CD4-positive, alpha-beta T cell treated with Interleukin-4 for 1 hour (primary cell): ENCODE results near the gene TENT4B.
"Not testable (repeated sequence)": the region's sequence is repeated elsewhere in the genome, so short reads cannot be mapped to it uniquely, and the experiment has no call there.

ENCODE experiments used
- DNase-seq, 2 donors: peaks; one replicate each; pipeline ENCODE4 v3.0.0-alpha.2; 2020 to 2022

Gene TENT4B

DNA sequence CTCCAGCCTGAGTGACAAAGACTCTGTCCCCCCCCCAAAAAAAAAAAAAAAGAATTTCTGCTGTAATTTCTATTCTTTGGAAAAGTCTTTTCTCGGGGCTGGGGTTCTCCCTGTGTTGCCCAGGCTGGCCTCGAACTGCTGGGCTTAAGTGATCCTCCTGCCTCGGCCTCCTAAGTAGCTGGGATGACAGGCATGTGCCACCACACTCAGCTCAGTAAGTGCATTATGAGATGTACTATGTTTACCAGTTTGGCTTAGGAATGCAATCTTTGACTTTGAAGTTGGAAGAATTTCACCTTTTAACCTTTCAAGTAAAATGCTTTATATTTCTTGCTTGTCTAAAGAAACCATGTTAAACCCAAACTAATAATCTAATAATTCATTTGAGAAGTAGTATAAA lies 85.2 kb downstream of the TENT4B start:
- no peak for DNase-seq

DNA sequence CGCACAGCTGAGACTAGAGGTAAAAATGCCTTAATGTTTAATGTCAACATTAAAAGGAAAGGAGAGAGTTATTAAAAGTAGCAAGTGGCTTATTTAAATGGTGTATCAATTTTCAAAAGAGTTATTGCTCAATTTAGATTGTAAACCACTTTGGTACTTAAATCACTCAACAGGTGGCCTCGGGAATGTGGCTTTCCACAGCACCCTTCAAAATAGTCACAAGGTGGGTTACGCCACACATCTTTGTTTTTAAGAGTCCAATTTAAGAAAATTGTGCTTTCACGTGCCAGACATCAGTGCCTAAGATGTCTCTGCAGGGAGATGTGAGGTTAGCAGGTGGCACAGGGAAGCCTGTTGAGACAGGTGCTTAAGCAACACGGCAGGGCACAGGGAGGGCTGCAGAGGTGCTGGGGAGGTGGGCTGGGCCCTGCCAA lies 85.8 kb downstream of the TENT4B start:
- DNase-seq = no peak

DNA sequence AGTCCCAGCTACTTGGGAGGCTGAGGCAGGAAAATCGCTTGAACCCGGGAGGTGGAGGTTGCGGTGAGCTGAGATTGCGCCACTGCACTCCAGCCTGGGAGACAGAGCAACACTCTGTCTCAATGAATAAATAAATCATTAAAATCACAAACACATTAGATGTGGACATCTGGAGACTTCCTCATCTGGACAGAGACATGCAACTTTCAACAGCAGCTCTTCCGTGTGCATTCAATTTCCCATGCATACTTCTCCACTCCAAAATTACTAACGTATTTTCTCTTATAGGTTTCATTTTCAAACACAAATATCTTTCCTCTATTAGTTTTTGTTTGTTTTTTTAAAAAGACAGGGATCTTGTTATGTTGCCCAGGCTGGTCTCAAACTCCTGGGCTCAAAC lies 89.9 kb downstream of the TENT4B start:
- DNase-seq = not testable (repeated sequence)

DNA sequence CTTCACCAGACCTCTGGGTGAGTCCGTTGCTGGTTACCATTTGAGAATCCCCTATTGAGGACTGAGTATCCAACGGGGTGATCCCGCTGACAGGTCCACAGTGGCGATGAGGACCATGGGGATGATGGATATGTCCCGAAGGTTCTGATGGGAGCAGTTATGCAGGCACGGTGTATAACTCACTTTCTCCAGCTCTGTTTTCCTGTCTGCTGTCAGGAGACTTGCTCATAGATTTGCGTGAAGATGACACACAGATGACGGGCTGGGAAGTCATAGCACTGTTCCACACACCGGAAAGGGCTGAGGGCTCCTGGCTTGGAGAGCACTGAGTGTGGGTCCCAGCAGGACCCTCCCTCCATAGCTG lies 91.0 kb downstream of the TENT4B start:
- DNase-seq = no peak

DNA sequence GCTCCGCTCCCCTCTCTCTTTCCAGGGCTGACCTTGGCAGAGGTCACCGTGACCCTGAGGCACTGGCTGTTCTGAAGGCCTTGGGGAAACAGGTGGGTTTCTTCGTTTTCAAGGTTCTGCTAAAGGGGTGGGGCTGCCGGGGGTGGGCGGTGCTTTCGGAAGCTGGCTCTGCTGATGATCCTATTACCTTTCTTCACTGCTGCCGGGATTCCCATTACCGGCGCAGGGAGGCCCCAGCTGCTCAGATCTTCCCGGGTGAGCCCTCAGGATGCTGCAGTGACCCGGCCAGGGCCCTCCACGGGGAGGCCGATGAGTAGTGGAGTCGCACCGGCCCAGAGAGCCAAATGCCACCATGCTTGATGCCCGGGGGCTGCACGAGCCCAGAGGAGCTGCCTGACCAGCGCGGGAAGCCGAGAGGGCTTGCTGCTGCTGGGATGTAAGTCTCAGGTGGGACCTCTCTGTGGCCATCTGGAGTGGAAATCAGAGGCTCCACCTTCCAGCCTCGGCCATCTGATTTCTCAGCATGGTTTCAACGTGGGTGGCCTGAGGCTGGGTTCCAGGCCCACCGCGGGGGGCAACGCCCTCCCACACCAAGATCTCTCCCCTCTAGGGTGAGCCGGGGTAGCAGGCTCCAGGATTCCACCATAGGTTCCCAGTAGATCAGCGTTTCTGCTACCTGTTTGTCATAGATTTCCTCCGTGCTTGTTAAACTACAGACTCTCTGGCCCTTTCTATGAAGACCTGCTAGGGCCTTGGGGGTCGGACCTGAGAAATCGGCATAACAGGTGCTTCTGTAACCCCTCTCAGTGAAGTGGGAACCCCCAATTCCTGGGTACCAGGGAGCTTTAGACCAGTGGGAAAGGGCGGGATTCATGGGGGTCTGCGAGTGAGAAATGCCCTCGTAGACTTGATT lies 91.7 kb downstream of the TENT4B start:
- DNase-seq = no peak

DNA sequence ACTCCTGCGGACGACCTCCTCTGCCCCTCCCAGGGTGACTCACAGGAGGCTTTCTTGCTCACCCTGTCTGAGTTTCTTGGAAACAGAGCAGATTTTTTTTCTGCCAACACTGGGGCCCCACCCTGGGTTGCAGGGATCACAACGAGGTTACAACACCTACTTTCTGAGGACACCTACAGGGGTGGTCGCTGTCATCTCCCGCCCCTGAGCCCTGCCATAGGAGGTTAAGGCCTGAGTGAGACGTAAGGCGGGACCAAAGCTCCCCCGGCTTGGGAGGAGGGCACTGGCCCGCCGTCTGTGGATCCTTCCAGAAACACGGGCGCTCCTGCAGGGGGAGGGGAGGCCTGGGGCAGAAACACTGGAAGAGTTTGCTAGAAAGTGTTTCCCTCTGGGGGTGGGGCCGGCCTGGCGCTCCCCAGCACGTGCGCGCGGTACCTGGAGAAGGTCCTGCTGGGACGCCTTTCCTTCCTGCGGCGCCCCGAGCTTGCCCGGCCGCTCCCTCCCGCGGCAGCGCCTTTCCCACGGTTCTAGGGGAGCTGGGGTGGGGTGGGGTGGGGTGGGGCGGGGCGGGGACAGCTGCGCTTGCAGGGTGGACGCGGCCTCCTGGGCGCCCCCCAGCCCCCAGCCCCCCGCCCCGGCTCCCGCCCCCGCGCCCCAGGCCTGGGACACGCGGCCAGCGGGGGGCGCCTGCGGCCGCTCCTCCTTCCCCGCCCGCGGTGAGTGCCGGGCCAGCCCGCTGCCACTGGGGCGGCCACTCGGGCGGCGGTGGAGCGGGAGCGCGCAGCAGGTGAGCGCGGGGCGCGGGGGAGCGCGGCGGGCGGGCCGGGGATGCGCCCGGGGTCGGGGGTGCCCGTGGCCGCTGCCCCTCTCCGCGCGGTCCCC lies 92.6 kb downstream of the TENT4B start:
- peak; percentile 44 to 49 for DNase-seq

DNA sequence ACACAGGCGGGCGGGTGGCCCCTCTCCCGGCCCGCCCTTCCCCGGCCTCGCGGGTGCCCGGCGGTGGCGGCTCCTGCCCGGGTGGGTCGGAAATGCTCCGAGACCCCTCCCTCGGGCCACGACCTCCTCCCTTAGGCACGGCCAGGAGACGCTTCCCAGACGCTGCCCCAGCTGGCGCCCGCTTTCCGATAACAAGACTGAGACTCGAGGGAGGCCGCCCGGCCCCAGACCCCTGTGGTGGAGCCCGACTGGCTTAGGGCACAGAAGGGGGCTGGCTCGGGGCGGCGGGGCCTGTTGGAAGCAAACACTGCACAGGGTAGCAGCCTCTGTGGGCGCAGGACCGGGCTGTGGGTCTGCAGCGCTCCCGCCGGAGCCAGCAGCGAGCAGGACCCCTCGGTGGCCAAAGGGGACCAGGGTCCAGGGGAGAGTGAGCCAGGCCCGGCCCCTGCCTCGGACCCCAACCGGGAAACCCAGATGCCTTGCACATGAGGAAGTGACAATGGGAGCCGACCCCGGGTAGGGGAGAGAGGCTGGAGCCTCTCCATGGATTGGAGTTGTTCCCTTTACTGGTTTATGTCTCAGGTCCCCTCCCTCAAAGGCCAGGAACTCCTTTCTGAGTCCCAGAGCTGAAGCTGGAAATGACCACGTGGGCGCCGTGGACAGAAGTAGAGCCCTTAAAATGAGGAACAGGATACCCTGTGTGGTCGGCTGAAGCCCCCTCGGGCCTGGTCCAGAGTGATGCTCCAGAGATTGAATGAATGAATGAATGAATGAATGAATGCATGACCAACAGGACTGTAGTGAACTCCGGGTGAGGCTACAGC lies 93.4 kb downstream of the TENT4B start:
- DNase-seq = no peak

DNA sequence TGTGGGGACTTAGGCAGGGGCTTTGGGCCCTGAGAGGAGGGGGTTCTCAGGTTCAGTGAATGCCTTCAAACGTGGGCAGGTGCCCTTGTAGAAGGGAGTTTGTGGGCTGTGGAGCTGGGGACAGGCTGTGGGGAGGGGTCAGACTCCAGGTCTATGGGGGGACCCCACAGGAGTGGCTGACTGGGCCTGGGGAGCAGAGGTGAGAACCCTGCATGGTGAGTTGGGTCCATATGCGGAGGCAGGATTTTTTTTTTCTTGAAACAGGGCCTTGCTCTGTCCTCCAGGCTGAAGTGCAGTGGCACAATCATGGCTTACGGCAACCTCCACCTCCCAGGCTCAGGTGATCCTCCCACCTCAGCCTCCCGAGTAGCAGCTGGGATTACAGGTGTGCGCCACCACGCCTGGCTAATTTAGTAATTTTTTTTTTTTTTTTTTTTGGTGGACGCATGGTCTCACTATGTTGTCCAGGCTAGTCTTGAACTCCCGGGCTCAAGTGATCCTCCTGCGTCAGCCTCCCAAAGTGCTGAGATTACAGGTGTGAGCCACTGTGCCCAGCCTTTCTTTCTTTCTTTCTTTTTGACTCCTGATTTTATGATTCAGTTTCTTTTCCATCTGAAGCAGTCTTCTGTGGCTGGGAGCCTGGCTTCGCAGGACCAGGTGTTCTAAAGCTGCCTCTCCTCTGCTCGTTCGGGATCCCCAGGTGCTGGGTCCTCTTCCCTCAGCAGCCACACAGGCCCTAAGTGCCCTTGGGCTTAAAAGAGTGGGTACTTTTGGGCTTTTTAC lies 94.2 kb downstream of the TENT4B start:
- no peak for DNase-seq

DNA sequence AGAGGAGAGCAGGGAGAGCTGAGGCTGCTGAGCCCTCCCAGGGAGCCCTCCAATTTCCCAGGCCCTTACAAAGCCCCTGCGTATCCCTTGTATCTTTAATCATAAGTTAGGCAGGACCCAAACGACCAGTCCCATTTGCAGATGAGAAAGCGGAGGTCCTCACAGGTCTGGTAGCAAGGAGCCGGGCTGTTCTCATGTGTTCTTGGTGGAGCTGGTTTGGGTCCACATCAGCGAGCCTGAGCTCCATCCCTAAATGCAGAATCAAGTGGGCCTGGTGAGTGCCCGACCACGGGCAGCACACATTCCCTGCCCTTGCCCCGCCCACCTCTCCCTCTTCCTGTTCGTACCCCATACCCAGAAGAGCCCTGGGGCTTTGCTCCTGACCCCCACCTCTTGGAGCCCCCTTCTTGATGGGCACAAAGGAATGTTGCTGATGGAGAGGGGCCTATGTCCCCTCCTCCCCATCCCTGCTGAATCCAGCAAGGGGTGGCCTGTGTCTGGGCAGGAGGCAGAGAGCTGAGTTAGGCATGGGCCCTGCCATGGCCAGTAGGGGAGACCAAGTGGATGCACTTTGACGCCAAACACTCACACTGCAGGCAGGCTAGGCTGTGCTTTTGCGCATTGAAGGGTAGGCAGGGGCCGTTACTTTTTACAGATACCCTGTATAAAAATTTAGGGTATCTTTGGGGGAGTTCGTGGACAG lies 95.0 kb downstream of the TENT4B start:
- no peak for DNase-seq

DNA sequence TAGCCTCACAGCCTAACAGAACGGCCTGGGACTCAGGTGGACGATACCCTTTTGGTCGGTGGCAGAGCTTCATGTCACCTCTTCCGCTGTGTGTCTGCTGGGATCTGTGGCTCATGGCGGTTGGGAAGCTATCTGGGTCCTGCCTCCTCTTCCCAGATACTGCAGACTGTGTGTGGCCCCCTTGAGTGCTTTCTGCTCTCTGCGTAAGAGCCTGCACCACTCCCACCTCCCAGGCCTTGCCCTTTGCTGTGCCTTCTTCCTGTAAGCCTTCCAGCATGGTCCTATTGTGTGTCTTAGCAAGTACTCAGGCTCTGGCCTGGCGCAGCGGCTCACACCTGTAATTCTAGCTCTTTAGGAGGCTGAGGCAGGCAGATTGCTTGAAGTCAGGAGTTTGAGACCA lies 95.7 kb downstream of the TENT4B start:
- no peak for DNase-seq

DNA sequence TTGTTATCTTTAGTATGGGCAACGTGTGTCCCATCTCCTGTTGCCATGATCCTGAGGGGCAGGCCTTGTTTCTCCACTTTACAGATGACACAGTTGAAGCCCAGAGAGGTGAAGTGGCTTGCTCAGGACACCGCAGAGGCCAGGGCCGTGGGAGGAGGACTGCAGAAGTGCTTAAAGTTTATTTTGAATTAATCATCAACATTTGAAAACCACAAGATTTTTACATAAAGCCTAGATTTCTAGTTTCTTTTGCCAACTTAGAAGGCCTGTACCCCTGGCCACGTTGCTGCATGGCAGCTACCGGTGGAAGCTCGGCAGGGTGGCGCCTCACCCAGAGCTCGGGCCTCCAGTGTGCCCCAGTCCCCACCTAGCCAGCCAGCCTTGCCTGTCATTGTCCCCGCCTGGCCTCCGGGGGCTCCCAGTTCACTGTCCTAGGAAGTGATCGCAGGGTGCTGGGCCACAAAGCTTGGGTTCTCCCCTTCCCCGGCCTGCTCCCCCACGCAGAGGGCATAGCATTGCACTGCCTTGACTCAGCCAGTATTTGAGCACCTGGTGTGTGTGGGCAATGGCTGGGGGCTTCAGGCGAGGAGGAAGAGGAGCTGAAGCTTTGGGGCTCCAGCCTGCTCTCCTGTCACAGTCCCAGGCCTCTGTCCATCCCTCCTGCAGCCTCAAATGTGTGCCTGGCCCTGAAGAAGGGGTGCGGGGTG lies 98.4 kb downstream of the TENT4B start:
- DNase-seq = no peak

DNA sequence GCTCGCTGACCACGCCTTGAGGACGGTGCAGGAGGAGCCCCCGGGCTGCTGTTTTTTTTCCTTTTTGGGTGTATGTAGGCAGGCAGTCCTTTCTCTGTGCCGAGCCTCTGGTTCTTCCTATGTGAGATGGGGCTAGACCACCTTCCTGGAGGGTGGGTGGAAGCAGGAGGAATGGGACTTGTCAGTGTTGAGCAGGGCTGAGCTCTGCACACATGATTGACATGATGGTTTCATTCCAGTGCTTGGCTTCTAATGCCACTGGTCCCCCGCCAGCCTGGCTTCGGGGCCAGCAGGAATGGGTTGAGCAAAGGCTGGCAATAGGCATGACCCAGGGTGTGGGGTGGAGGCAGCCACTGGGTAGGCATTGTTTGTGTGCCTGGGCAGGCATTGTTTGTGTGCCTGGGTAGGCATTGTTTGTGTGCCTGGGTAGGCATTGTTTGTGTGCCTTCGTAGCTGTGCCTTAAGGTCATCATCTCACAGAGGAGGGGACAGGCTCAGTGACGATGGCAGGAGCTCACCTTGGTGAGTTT lies 99.0 kb downstream of the TENT4B start:
- no peak for DNase-seq

DNA sequence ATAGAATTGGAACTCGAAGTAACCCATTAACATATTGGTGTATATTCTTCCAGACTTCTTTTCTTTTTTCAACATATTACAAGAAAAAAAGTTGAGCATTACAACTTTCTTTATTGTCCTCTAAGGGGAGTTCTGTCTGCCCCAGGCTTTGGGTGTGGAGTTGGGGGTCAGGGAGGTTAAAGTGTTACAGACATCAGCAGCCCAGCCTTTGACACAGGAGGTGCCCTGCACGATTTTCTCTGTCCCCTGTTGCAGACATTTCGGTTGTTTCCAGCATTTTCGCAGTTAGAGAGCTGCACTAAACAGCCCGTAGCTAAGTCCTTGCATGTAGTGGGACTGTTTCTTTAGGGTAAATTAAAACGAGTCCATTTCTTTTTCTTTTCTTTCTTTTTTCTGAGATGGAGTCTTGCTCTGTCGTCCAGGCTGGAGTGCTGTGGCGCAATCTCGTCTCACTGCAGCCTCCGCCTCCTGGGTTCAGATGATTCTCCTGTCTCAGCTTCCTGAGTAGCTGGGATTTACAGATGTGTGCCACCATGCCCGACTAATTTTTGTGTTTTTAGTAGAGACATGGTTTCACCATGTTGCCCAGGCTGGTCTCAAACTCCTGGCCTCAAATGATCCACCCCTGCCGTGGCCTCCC lies 99.9 kb downstream of the TENT4B start:
- no peak for DNase-seq

DNA sequence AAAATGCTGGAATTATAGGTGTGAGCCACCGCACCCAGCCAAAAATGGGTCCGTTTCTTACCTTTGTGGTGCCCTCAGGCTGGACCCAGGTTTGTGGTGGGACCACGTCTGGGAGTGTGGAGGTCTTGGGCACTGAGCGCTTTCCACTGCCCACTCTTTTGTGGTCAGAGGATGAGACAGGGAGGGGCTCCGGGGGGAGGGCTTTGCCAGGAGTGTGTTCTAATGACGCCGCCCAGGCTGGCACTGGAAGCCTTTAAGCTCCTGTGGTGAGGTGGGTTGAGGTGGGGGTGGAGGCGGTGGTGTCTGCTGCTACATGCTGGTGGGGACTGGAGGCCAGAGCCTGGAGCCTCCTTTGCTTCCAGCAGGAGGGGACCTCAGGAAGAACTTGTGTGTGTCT lies 100.4 kb downstream of the TENT4B start:
- no peak for DNase-seq

DNA sequence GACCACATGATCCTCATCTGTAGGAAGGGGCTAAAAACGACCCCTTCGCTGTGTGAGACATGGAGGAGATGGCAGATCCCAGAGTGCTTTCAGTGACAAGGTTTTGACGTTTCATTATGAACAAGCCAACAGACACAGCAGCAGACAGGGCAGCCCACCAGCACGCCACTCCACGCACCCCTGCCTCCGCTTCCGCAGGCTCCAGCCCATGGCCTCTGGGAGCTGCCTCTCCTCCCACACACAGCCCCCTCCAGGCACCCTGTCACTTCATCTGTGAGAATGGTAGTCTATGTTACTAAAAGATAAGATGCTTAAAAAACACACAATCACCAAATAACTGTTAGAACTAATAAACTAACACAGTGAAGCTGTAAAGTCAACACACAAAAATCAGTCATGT lies 101.0 kb downstream of the TENT4B start:
- no peak for DNase-seq

DNA sequence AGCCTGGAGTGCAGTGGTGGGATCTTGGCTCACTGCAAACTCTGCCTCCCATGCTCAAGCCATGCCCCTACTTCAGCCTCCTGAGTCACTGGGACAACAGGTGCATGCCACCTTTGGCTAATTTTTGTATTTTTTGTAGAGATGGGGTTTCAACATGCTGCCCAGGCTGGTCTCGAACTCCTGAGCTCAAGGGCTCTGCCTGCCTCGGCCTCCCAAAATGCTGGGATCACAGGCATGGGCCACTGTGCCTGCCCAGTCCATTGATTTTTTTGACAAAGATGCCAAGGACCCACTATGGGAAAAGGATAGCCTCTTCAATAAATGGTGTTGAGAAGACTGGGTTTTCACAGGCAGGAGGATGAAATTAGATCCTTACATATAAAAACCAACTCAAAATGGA lies 102.4 kb downstream of the TENT4B start:
- DNase-seq = no peak

DNA sequence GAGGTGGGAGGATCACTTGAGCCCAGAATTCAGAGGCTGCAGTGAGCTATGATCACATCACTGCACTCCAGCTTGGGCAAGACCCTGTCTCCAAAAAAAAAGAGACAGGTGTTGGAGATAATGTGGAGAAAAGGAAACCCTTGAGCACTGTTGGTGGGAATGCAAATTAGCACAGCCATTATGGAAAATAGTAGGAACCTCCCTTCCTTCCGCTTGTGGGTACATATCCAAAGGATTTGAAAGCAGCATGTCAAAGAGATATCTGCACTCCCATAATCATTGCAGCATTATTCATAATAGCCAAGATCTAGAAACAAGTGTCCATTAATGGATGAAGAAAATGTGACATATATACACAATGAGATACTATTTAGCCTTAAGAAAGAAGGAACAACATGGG lies 103.5 kb downstream of the TENT4B start:
- DNase-seq = no peak

DNA sequence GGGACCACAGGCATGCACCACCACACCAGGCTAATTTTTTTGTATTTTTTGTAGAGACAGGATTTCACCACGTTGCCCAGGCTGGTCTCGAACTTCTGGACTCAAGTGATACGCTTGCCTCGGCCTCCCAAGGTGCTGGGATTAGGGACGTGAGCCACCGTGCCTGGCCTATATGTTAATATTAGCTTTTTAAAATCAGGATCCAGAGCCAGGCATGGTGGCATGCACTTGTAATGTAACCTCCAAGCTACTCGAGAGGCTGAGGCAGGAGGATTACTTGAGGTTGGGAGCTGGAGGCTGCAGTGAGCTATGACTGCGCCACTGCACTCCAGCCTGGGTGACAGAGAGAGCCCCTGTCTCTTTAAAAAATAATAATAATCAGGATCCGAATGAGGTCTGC lies 104.8 kb downstream of the TENT4B start:
- no peak for DNase-seq

DNA sequence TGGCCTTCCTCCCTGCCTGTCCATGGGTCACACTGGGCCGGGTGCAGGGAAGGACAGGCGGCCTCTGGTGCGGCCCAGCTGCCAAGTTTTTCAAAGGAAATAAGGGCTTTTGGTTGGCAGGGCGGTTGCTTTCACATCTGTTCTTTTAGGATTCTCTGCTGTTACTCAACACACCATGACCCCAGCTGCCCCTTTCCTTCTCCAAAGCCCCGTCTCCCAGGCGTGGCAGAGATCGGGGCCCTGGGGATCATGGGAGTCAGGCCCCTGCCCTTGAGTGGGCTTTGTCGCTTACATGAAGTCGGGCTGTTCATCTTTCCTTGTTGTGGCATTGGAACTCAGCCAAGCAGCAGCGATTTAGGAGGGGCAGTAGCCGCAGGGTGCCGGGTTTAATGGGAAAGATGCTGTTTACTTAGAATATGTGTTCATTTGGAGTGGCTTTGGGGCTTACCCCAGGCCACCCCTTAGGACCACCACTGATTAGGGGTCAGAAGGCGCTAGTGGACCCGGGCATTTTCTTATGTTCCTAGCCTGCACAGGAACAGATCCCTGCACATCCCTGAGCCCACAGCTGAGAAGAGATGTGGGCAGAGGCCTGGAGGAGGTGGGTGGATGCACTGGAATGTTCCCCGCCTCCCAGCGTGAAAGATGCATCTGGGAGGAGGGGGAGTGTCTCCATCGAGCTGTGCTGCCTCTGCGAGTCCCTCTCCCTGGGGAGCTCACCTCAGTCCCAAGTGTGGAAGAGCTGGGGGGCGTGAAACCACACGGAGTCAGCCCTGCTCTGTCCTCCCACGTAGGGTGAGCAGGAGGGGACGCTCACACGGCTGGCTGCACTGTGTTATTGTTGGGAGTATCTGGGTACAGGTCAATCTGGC lies 106.5 kb downstream of the TENT4B start:
- peak in 1 of 2 donors; percentile 11 for DNase-seq
